Measurements from ENCODE around the gene FAM20C. TPM values are rescaled to one million over a fixed set of nuclear protein-coding genes. Genes with fewer than 3 reads are reported as not detected.
"Not testable (repeated sequence)": the region's sequence is repeated elsewhere in the genome, so short reads cannot be mapped to it uniquely, and the experiment has no call there.

FAM20C gene
- total RNA-seq, 1 donor from 2014 or later, result 99.2 TPM

DNA sequence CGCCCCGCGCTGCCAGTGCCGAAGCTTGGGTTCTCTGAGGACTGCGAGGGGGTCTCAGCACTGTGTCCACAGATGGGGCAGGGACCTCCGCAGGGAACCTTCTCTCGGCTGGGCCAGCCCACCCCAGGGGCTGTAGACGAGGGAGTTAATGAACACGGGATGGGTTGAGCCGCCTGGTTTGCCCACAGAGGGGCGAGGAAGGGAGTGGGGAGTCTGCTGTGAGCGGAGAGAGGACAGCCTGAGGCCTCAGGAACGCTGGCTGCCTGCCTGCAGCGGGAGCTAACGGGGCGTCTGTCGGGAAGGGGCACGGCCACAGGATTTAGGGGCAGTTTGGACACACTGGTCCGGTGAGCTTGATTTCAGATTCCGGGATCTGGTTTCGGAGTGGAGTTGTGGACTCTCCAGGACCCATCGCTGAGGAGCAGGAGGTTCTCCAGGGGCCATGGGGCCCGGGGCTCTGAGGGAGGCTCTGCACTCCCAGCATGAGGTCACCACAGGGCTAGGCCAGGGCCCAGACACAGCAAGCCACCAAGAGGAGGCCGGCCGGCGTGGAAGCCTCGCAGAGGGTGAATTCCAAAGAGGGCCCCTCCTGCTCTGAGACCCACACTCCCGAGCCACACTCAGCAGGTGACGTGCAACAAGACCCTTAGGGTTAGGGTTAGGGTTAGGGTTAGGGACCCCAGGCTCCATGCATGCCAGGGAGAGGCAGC, 19.0 kb upstream of the FAM20C start:
- DNase-seq (ENCODE audit: low spot score), result peak; percentile 6

DNA sequence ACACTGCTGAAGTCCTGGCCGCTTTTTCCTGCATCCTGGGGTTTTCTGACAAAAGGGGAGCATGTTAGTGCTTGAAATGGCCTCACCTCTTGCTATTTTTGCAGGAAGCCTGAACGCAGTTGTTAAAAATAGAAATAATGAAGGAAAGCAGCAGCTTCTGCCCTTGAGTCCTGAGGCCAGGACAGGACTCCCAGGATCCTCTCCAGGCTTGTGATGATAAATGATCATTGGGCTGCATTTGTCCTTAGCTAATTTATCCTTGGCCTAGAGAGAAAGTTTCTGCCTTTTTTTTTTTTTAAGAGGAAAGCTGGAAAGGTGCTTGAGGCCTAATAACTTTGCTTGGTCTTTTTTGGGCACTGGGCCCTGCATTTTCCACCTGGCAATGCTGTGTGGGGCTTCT, 17.7 kb upstream of the FAM20C start:
- DNase-seq (ENCODE audit: low spot score), result no peak

DNA sequence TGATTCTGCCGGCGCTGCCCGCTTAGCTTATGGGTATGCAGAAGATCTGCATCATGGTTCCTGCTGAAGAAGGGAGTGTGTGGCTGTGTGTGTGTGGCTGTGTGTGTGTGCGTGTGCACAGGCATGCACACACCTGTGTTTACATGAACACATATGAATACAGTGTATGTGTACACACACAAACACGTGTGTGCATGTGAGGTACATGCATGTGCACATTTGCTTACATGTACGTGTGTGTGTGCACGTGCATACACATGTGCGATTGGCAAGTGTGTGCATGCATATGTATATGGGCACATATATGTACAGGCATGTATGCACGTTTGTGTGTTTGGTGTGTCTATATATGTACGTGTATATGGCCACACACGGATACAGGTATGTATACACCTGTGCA, 16.4 kb upstream of the FAM20C start:
- no peak for DNase-seq (ENCODE audit: low spot score)

DNA sequence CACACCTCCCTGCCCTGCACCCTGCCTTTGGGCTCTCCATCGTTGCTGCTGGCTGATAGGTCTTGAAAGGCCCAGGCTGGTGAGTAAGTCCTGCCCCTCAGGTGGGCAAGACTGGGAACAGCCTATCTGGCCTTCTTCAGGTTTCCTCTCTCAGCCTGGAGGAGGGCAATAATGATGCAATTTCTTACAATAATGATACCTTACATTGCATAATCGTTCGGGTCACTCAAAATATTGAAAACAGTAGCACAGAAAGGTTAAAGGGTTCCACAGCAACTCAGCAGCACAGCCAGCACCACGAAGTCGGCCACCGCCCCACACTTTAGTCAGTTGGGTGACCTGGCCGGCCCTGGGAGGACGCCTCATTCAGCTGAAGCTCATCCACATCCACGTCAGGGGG, 16.0 kb upstream of the FAM20C start:
- DNase-seq (ENCODE audit: low spot score), result peak; percentile 2

DNA sequence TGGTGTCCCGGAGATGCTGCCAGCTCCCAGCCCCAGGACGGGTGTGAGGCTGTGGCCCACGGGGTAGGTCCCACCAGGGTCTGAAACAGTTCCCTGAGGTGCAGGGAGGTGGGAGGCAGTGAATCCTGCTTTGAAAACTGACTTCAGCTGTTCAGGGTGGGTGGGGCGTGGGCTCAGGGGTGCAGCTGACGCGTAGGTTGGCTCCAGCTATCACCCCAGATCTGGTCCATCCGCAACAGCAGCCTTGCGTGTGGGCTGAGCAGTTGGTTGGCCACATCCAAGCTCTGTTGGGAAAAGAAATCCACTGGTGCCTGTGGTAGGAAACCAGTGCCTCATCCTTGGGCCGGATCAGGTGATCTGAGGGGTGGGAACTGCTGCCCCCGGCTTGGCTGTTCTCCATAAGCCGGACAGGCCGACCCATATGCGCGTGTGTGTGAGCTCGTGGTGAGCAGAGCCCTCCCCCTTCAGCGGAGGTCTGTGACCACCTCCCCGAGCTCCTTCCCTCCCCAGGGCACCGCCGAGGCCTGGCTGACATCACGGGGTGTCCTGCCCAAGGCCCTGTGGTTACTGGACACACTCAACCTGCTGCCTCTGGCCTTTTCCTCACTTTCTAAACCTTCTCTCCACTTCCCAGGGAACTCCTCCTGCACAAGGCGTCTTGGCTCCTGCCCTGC, 15.4 kb upstream of the FAM20C start:
- peak; percentile 9 for DNase-seq (ENCODE audit: low spot score)

DNA sequence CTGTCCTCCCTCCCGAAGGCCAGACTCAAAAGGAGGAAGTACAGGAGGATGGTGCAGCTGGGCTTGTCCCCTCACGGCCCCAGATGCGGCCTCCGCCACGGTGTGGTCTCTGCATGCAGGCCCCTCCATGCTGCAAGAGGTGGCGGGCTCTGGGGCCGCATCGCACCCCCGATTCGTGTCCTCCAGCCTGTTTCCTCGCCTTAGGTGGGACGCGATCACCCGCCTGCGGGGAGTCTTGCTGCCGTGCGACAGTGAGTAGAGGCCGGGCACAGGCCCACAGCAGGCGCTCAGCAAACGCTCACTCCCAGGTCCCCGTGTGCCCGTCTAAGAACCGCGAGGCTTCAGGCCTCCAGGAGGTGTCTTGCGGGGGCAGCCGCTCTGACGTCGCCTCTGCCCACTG, 13.9 kb upstream of the FAM20C start:
- DNase-seq (ENCODE audit: low spot score), result peak; percentile 2

DNA sequence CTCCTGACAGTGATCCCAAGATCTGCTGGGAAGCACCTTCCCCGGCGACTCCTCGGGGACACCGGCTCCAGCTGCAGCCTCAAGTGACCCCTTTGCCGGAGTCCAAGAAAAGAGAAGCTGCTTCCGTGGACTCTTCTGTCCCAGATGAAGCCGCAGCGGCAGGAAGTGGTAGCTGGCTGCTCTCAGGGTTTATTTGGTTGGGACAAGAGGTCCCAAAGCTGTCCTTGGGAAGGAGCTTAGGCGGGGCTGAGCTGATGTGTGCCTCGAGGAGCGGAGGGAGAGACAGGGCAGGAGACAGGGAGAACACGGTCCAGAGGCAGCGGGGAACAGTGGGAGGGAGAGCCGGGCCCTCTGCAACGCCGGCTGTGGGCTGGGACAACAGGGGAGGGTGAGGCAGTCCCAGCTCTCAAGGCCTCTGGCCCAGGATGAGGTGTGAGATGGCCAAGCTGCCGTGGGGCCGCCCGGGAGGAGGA, 13.1 kb upstream of the FAM20C start:
- DNase-seq (ENCODE audit: low spot score), result peak; percentile 28

DNA sequence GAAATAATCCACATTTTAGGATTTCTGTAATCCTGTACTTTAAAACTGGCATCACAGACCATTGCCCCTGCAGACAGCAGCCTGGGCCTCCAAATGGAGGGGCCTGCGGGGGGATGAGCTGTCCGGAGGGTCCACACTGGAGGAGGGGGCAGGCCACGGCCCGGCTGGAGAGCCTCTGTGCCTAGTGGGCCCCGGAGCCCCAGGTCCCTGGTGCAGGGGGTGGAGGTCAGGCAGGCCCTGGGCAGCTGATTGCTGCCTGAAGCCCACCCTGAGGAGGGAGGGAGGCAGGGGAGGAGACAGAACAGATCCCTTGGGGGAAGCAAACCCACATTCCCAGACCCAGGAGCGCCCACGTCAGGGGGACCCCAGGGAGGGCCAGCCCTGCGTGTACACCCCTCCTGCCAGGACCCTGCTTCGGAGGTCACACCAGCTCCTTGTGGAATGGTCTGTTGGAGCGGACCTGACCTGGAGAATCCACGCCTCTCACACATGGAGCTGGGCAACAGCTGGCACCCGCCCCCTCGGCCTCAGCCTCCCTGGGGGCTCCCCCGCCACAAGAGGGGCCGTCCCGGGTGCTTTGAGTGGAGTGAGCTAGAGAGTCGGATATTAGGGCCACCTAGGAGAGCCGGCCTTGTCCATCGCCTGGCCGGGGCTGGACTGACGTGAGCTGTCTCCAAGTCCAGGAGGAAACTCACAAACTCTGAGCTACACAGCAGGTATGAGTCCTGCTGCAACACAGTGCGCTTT, 12.2 kb upstream of the FAM20C start:
- no peak for DNase-seq (ENCODE audit: low spot score)

DNA sequence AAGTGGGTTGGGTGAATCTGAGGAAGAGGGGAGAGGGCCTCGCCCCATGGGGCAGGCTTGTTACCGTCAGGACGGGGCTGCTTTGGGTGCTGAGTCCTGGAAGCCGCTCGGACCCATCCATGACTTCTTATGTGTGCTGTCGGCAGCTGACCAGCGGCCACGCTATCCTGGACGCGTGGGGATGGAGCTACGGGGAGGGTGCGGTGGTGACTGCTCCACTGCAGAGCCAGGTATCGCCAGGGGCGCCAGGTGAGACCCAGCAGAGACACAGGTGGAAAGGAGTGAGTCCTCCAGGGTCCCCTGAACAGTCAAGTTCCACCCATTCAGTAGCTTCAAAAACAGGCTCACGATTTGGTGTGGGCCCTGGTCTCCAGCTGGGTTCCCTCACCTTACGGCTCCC, 10.6 kb upstream of the FAM20C start:
- DNase-seq (ENCODE audit: low spot score), result no peak

DNA sequence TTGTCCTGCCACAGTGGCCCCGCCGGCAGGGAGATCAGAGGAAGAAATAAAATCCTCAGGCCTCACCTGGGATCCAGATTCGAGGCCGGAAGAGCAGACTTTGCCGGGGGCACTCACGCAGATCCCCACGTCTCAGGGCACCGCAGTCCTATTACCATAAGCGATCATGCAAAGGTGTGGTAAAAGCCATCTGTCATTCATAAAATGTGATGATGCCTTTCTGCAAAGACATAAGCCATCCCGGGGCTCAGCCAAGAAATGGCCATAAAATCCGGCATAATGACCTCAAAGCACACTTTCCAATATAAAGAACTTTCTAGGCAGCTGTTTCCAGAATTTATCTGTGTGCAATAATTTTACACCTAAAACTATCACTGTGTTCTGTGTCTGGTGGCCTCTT, 9.9 kb upstream of the FAM20C start:
- not testable (repeated sequence) for DNase-seq (ENCODE audit: low spot score)

DNA sequence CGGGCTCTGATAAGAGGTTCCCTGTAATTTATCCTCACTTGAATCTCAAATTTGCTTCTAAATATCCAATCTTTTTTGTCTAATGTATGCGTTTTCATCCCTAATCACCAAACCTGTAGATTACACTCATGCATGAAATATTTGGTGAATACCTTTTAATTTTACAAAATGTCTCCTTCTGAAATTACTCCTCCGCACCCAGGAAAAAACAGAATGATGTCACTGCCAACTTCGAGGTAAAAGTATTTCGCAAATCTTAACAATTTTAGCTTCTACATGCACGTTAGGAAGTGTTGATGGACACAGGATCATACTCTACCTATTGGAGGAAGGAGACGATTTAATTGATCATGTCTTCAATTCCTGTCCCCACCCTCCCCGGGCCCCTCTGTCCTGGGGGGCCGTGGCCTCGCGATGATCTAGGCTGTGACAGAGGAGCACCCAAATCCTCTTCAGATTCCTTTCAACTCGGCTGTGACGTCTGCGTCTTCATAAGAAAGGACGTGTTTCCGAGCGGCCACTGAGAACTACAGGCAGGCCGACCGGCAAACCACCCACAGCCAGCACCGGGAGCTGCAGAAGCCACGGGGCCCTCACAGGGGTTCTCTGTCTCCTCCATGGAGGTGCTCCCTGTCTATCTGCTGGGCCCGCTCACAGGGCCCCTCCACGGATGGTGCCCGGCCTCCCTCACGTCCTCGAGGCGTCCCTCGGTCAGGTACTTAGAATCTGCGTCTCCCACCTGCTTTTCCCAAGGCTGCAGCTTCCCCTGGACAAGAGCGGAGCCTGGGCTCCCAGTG, 8.7 kb upstream of the FAM20C start:
- DNase-seq (ENCODE audit: low spot score), result no peak

DNA sequence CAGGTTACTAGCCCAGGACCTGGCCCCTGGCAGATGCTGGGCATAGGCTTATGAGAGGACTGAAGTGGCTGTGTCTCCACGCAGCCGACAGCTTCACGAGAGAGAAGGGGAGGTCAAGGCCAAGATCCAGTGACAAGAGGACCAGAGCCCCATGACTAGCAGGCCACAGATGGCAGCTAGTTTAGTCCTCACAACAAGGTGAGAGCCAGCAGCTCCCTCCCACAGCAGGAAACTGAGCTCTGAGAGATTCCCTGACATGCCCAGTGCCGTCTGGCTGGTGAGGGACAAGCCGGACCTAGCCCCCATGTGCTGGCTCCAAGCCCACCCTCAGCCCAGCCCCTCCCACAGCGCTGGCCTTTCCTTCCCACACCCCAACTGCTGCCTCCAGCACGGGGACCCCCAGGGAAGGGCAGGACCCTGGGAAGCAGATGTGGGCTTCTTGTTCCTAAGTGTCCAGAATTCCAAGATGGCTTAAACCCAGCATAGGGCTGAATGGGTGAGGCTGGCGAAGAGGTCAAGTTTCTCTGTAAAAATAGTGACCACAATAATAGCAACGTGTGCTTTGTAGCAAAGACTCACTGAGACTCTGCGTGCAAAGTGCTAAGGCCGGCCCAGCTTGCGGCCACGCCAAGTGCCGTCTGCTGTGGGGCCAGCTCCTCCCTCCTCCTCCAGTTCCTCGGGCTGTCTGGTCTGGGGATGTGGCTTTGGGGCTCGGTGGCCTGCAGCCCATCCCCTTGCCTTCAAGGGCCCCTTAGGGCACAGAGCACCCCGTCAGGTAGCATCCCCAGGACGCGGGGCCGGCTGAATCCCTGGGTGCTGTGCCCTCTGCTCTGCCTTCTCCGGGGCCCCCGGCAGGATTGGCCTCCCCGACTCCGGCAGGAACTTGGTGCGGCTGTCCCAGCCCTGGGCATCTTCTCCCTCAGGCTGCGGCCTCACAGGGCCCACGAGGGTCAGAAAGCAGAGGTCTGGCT, 7.8 kb upstream of the FAM20C start:
- no peak for DNase-seq (ENCODE audit: low spot score)

DNA sequence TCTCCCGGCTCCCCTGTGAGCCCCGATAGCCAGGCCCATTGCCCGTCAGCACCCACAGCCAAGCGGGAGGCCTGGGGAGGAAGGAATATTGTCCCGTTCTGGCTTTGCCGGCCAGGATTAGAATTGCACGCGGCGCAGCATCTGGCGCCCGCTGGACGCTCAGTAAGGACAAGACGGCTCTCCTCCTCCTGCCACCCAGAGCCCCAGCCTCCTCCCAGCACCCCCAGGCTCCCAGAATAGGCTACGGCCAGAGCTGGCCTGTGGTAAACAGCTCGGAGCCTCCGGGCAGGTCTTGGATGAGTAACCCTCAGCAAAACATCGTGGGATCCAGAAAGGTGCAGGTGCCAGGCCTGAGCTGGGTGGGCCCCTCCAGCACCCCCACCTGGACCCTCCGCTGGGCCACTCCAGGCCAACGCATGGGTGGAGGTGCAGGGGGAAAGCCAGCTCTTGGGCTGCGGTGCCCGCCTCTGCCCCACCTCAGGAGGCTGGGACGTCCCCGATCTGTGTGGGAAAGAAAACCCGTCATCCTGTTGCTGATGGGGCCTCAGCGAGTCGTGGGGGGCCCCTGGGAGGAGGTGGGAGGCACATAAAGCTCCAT, 5.8 kb upstream of the FAM20C start:
- no peak for DNase-seq (ENCODE audit: low spot score)

DNA sequence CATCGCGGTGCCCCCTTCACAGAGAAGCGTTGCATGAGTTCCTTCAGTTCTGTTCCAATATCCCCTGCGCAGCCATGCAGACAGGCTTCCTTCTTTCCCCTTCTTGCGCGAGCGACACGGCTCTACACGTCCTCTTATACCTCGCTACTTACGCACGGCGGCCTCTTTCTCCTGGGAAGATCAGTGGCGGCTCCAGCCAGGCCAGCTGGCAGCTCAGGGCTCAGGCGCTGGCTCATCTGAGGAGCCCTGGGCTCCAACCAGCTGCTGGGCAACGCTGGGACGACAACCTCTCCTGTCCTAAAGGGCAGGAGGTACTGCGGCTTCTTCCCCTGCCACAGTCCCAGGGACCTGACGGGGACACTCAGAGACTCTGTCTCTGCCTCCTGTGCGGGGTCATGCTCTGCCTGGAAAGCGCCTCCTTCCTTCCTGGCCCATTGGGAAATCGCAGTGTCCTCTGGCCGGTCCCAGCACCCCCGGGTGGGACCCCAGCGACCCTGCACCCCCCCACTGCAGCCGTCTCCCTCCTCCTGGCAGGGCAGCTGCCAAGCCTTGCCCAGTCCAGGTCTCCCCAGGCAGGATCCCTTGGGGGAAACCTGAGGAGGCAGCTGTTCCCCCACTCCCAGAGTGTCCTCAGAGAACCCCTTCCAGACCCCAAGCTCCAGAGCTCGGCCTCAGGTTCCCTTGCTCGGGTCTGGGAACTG, 5.0 kb upstream of the FAM20C start:
- DNase-seq (ENCODE audit: low spot score), result no peak

DNA sequence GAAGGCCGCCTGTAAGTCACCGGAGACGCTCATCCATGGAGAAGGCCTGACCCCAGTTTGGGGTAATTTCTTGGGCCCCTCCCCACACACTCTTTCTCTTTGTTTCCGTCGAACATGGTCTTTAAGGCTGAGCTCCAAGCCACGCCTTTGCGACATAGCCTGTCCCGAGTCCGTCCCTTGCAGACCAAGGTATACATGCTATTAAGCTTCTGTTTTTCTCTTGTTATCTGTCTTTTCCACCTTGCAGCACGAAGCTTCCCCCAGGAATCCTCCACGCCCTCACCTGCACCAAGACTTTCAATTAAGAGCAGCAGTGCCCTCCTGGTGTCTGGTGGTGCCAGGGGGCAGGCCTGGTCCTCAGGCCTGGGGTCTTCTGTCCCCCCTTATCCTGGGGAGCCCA, 4.2 kb upstream of the FAM20C start:
- no peak for DNase-seq (ENCODE audit: low spot score)

DNA sequence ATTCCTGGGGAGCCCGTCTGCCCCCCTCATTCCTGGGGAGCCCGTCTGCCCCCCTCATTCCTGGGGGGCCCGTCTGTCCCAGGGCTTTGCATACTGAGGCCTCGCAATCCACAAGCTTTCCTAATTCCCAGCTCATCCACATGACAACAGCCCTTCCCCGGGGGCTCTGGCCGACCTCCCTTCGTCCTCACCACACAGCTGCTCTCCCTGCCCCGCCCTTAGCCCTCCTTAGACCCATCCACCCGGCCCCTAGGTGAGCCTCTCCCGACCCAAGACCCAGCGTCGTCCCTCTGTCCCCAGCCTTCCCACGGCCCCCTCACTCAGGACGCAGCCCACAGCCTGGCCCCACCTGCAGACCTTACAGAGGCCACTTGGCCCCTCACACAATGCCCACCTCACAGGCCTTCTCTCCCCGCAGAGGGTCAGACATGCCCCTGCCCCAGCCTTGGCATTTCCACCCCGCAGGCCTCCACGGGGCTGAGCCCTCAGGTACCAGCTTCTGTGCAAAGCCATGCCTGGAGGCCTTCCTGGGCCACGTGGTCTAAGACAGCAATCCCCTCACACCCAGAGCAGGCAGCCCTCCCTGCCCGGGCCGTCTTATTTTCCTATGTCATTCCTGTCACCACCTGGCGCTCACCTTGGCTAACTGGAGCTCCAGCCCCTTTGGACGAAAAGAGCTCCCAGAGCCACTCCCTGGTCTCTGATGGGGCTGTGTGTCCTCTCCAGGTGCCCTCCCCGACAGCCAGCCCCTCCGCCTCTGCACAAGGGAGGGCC, 3.5 kb upstream of the FAM20C start:
- DNase-seq (ENCODE audit: low spot score), result no peak

DNA sequence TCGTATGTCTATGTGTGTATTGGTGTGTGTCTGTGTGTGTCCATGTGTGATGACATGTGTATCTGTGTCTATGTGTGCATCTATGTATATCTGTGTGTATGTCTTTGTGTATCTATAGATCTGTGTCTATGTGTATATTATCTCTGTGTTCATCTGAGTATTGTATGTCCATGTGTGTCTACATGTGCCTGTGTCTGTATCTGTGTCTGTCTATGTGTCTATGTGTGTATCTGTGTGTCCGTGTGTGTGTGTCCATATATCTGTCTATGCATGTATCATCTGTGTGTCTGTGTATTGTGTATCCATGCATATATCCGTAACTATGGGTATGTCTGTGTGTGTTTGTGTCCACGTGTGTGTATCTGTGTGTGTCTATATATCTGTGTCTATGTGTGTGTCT, 2.7 kb upstream of the FAM20C start:
- no peak for DNase-seq (ENCODE audit: low spot score)

DNA sequence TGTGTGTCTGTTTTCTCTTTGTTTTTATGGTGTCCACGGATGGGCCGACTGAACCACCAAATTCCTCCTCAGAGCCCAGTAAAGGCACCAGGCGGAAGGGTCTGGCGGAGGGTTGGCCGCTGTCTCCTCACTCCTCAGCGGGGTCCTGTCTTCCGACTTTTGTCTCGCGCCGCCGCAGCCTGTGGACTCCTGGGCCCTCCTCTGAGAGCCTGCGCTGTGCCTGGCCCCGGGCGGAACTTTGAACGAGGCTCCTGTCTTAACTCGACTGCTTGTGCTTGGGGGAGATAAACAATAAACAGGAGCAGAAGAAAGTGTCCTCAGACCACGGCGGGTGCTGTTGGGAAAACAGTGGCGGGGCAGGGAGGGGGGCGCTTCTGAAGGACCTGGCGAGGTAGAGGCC, 2.2 kb upstream of the FAM20C start:
- DNase-seq (ENCODE audit: low spot score), result no peak
